ENCODE results near the gene TM2D3.
A peak's percentile ranks its signal among the peaks of the same experiment; 100 is the strongest.

The TM2D3 gene

GRCh38 chr15:101675796-101676582 lies 23.8 kb upstream of the TM2D3 start:
- TF ChIP-seq CTCF (IDR thresholded peaks at IDR 0.05; ENCODE audit: low read depth, low read length) = no peak
- peak; percentile 92 for DNase-seq (ENCODE audit: low read depth, low spot score)
- in situ Hi-C loops (cut with HindIII; ENCODE audit: low sequenced_read_pairs) = no loop called here
- H3K4me3 ChIP-seq (ENCODE audit: low read depth, low read length) = peak overlapping the region; percentile 32

DNA sequence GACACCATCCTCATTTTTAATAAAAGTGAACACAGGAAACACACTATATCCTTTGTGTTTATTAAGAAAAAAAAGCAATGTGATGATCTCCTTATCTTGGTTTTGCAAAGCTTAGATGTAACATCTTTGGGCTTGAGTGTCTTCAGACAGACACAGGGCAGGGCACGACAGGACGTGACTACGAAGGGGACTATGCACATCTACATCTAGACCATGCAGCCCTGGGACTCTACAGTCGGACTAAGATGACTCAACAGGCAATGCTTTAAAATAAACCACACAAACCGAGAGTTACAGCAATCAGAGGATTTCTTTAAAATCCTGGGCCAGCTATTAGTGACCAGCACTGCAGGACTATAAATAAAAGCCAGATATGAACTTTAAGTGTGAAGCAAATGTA lies 22.8 kb upstream of the TM2D3 start:
- in situ Hi-C loops (cut with HindIII; ENCODE audit: low sequenced_read_pairs) = no loop called here
- H3K4me3 ChIP-seq (ENCODE audit: low read depth, low read length) = no peak overlapping the region
- peak; percentile 80 for DNase-seq (ENCODE audit: low read depth, low spot score)
- no peak for TF ChIP-seq CTCF (IDR thresholded peaks at IDR 0.05; ENCODE audit: low read depth, low read length)

DNA sequence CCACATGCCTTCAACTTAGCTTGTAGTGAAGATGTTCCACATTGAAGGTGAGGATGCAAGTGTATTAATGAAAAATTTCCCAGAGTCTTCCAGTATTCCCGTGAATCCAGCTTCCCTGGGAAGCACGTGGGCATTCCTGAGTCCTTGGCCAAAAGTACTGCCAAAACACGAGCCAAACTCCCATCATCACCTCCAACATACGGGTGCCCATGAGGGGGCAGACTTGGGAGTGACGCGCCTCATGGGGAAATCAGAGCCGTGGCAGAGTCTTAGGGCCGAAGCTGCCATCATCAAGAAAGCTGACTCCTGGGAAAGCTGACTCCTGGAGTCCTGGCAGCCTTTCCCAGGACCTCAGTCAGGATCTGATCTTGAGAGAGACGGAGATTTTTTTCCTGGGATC lies 20.1 kb upstream of the TM2D3 start:
- TF ChIP-seq CTCF (IDR thresholded peaks at IDR 0.05; ENCODE audit: low read depth, low read length) = no peak
- H3K4me3 ChIP-seq (ENCODE audit: low read depth, low read length) = no peak overlapping the region
- in situ Hi-C loops (cut with HindIII; ENCODE audit: low sequenced_read_pairs) = no loop called here
- no peak for DNase-seq (ENCODE audit: low read depth, low spot score)

DNA sequence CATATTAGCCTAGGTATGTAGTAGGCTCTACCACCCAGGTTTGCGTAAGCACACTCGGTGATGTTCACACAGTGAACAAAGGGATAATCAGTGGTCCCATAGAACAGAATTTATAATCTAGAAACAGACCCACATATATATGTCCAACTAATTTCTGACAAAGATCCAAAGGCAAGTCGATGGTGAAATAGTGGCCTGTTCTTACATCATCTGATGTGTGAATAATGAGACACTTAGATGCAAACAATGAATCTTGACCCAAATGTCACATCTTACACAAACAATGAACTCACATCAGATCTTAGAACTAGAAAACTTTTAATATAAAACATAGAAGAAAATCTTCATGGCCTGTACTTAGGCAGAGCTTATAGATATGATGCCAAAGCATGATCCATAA lies 17.6 kb upstream of the TM2D3 start:
- H3K4me3 ChIP-seq (ENCODE audit: low read depth, low read length) = no peak overlapping the region
- in situ Hi-C loops (cut with HindIII; ENCODE audit: low sequenced_read_pairs) = no loop called here
- TF ChIP-seq CTCF (IDR thresholded peaks at IDR 0.05; ENCODE audit: low read depth, low read length) = no peak
- no peak for DNase-seq (ENCODE audit: low read depth, low spot score)

DNA sequence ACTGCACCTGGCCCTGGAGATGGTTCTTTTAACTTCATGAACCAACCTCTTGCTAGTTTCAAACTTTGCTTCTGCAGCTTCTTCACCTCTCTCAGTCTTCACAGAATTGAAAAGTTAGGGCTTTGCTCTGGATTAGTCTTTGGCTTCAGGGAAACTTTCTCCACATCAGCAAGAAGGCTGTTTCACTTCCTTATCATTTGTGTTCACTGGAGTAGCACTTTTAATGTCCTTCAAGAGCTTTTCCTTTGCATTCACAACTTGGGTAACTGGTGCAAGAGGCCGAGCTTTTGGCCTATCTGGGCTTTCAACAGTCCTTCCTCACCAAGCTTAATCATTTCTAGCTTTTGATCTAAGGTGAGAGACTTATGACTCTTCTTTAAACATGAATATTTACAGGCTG lies 15.7 kb upstream of the TM2D3 start:
- in situ Hi-C loops (cut with HindIII; ENCODE audit: low sequenced_read_pairs) = no loop called here
- H3K4me3 ChIP-seq (ENCODE audit: low read depth, low read length) = no peak overlapping the region
- no peak for DNase-seq (ENCODE audit: low read depth, low spot score)
- no peak for TF ChIP-seq CTCF (IDR thresholded peaks at IDR 0.05; ENCODE audit: low read depth, low read length)

GRCh38 chr15:101664303-101664913 lies 12.2 kb upstream of the TM2D3 start:
- H3K4me3 ChIP-seq (ENCODE audit: low read depth, low read length) = no peak overlapping the region
- in situ Hi-C loops (cut with HindIII; ENCODE audit: low sequenced_read_pairs) = no loop called here
- DNase-seq (ENCODE audit: low read depth, low spot score) = no peak
- peak; percentile 43 for TF ChIP-seq CTCF (IDR thresholded peaks at IDR 0.05; ENCODE audit: low read depth, low read length)

All from astrocyte of the spinal cord (primary cell).